Measurements from ENCODE around the gene TBC1D9. TPM values are rescaled to one million over a fixed set of nuclear protein-coding genes. Genes with fewer than 3 reads are reported as not detected.

TBC1D9 gene
- polyA plus RNA-seq, 1 donor (not counting 4 experiments of a cell fraction or from before 2014, with no cell fraction given), result 11.6 TPM

- Histone ChIP-seq H3K9me3 (ENCODE audit: control insufficient read depth, low read depth, low read length) (no peaks in the 10 kb centered on the region), H3K4me1 (ENCODE audit: control insufficient read depth, extremely low read depth, insufficient read depth, low read length) (peaks cover 5% of the 10 kb centered on the region), H2AFZ (ENCODE audit: control insufficient read depth, low read length) (no peak overlapping the region), H3K36me3 (ENCODE audit: control insufficient read depth in 2 of 2, extremely low read depth in 1 of 2, insufficient read depth in 2 of 2, low read length in 2 of 2) (no peaks in the 10 kb centered on the region), H3K27ac (ENCODE audit: control insufficient read depth, insufficient read depth, low read length) (no peak overlapping the region), H3K27me3 (ENCODE audit: control insufficient read depth, extremely low read depth, insufficient read depth, low read length) (no peaks in the 10 kb centered on the region), H3K4me2 (ENCODE audit: control insufficient read depth, extremely low read depth, insufficient read depth, low read depth, low read length) (no peak overlapping the region), H3K9ac (ENCODE audit: control insufficient read depth, extremely low read depth, insufficient read depth, low read length) (no peak overlapping the region), H3K4me3 (ENCODE audit: control insufficient read depth in 2 of 3, extremely low read depth in 1 of 3, insufficient read depth in 2 of 3, low read depth in 1 of 3, low read length in 3 of 3) (no peak overlapping the region), H3K79me2 (ENCODE audit: control insufficient read depth, insufficient read depth, low read length) (no peaks in the 10 kb centered on the region), H3K9me1 (ENCODE audit: control insufficient read depth, extremely low read depth, insufficient read depth, low read length) (no peaks in the 10 kb centered on the region), H4K20me1 (ENCODE audit: control insufficient read depth, extremely low read depth, insufficient read depth, low read length) (no peaks in the 10 kb centered on the region)
- dilution Hi-C loops (cut with MboI; ENCODE audit: extremely low pct_ligation_motif_present, low sequenced_read_pairs), result no loop called here
- TF ChIP-seq EZH2 (IDR thresholded peaks at IDR 0.05; ENCODE audit: low read length) (no peak), CTCF (optimal IDR thresholded peaks at IDR 0.05 in 1 of 3, IDR thresholded peaks at IDR 0.05 in 1 of 3, conservative IDR thresholded peaks at IDR 0.05 in 1 of 3; ENCODE audit: extremely low read depth in 1 of 3, insufficient read depth in 2 of 3, low read length in 3 of 3) (no peak)
- no peak for DNase-seq (ENCODE audit: low read depth, low spot score)
- no peak for FAIRE-seq
These were observed 48.9 kb downstream of the TBC1D9 start for GRCh38 chr4:140707325-140707724.

- H3K79me2 ChIP-seq (ENCODE audit: control insufficient read depth, insufficient read depth, low read length), result no peaks in the 10 kb centered on the region
- FAIRE-seq, result no peak
These were observed 49.5 kb downstream of the TBC1D9 start for GRCh38 chr4:140706665-140707064.

More at GRCh38 chr4:140706665-140707064, 49.5 kb downstream of the TBC1D9 start:
- H3K4me1 ChIP-seq (ENCODE audit: control insufficient read depth, extremely low read depth, insufficient read depth, low read length), result peaks cover 12% of the 10 kb centered on the region
- no peaks in the 10 kb centered on the region for H3K9me3 ChIP-seq (ENCODE audit: control insufficient read depth, low read depth, low read length)
- no peak for DNase-seq (ENCODE audit: low read depth, low spot score)
- H3K27ac ChIP-seq (ENCODE audit: control insufficient read depth, insufficient read depth, low read length), result no peak overlapping the region
- dilution Hi-C loops (cut with MboI; ENCODE audit: extremely low pct_ligation_motif_present, low sequenced_read_pairs), result no loop called here
- H4K20me1 ChIP-seq (ENCODE audit: control insufficient read depth, extremely low read depth, insufficient read depth, low read length), result no peaks in the 10 kb centered on the region
- TF ChIP-seq EZH2 (IDR thresholded peaks at IDR 0.05; ENCODE audit: low read length), result no peak
- TF ChIP-seq CTCF (optimal IDR thresholded peaks at IDR 0.05 in 1 of 3, IDR thresholded peaks at IDR 0.05 in 1 of 3, conservative IDR thresholded peaks at IDR 0.05 in 1 of 3; ENCODE audit: extremely low read depth in 1 of 3, insufficient read depth in 2 of 3, low read length in 3 of 3), result no peak
- H3K4me3 ChIP-seq (ENCODE audit: control insufficient read depth in 2 of 3, extremely low read depth in 1 of 3, insufficient read depth in 2 of 3, low read depth in 1 of 3, low read length in 3 of 3), result no peak overlapping the region
- no peaks in the 10 kb centered on the region for H3K9me1 ChIP-seq (ENCODE audit: control insufficient read depth, extremely low read depth, insufficient read depth, low read length)
- H3K4me2 ChIP-seq (ENCODE audit: control insufficient read depth, extremely low read depth, insufficient read depth, low read depth, low read length), result no peak overlapping the region
- H3K9ac ChIP-seq (ENCODE audit: control insufficient read depth, extremely low read depth, insufficient read depth, low read length), result no peak overlapping the region
- H3K36me3 ChIP-seq (ENCODE audit: control insufficient read depth in 2 of 2, extremely low read depth in 1 of 2, insufficient read depth in 2 of 2, low read length in 2 of 2), result no peaks in the 10 kb centered on the region
- H2AFZ ChIP-seq (ENCODE audit: control insufficient read depth, low read length), result no peak overlapping the region
- H3K27me3 ChIP-seq (ENCODE audit: control insufficient read depth, extremely low read depth, insufficient read depth, low read length), result no peaks in the 10 kb centered on the region
